HG03354 (cell line): Measurements from ENCODE around the gene PPARD.

Source experiments
- ATAC-seq: cut with Tn5 transposase; IDR thresholded peaks from one replicate; pipeline ENCODE4 v1.9.1; 2021; ENCODE audit warnings: mild to moderate bottlenecking; ENCODE audit not compliant: unreplicated experiment, poor library complexity, severe bottlenecking

The PPARD gene

GRCh38 chr6:35351422-35351821 is 9.1 kb downstream of the PPARD start:
- no peak for ATAC-seq

- no peak for ATAC-seq
Observed at GRCh38 chr6:35352735-35353134, 10.4 kb downstream of the PPARD start.

DNA sequence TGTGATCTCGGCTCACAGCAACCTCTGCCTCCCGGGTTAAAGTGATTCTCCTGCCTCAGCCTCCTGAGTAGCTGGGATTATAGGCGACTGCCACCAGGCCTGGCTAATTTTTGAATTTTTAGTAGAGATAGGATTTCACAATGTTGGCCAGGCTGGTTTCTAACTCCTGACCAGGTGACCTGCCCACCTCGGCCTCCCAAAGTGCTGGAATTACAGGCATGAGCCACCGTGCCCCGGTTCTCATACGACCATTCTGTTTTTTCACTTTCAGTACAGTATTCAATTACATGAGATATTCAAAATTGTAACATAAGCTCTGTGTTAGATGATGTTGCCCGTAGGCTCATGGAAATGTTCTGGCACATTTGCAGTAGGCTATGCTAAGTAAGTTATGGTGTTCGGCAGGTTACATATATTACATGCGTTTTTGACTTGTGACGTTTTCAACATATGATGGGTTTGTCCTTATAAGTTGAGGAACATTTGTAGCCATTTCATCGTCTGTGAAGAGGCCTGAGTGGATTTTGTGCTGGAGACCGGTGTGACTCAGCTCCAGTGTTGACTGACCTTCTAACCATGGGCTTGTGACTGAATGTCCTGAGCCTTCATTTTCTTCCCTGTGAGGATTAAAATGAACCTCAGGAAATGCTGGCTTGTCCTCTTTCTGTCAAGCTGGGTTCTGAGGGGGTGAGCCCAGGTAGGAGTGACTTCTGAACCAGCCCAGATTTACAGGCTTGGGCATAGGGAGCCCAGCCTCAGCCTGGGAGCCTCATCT is 12.2 kb downstream of the PPARD start:
- ATAC-seq: no peak

GRCh38 chr6:35356391-35356790 is 14.0 kb downstream of the PPARD start:
- no peak for ATAC-seq

- ATAC-seq: no peak
Observed at GRCh38 chr6:35357677-35358076, 15.3 kb downstream of the PPARD start.

GRCh38 chr6:35358086-35358485 is 15.7 kb downstream of the PPARD start:
- ATAC-seq: no peak

DNA sequence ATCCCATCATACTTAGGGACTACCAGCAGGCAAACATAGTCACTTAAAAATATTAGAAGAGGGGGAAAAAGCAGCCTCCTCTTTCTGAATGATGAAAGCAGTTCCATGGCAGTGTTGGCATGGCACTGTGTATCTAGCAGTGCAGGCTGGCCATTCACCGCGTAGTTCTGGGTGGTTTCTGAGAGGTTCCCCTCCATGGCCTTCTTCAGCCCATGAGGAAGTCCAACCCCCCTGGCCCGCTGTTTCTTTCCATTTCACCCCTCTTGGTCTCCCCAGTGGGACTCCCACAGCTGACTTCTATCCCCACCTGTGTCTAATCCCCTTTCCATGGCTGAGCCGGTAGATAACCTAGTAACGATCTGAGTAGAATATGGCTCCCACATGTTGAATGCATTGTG is 17.0 kb downstream of the PPARD start:
- ATAC-seq: no peak

- no peak for ATAC-seq
Observed at GRCh38 chr6:35359744-35360348, 17.5 kb downstream of the PPARD start.

DNA sequence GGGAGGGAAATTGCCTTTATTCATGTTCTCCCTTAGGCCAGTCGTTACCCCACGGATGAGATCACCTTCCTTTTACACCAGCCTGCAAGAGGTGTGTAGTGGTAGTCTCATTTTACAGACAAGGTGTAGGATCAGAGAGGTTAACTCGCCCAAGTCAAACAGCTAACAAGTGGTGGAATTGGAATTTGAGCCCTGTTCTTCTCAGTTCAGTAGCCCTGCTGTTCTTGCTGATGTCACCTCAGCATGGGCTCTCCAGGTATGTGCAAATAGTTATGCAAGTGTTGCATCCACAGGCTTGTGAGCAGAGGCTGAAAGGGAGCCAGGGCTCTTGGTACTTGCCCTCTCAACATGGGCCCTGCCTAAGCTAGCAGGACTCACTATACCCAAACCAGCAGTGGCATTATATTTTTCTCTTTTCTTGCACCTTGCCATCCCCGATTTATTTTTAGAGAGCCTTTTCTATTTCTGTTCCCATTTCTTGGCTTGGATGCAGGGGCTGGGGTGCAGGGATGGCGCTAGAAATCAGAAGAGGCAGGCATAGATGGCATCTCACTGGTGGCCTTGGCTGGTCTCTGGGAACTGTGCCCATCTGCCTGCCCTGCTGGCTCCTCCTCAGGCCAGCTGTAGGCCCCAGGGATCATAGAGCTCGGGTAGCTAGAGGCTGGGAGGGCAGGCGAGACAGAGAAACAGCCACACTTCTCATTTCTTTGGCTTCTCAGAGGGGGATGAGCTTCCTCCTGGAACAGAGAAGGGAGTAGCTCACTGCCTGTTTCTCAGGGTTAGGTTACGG is 18.2 kb downstream of the PPARD start:
- no peak for ATAC-seq

GRCh38 chr6:35362200-35362599 is 19.8 kb downstream of the PPARD start:
- ATAC-seq: no peak

- no peak for ATAC-seq
Observed at GRCh38 chr6:35363293-35363750, 21.0 kb downstream of the PPARD start.

DNA sequence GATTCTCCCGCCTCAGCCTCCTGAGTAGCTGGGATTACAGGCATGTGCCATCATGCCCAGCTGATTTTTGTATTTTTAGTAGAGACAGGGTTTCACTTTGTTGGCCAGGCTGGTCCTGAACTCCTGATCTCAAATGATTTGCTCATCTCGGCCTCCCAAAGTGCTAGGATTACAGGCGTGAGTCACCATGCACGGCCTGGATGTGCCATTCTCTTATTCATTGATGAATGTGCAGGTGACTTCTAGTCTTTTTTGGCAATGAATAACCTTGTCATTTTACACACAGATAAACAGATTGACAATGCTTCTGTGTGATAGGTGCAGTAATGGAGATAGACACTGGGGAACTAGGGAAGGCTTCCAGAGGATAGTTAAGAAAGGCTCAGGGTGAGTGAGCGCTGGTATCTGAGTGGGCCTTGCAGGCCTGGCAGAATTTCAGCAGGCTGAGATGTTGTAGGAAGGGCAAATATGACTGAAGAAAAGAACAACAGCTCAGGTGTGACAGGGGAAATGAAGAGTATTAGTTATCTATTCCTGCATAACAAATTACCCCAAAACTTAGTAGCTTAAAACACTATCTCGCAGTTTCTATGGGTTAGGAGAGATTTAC is 23.3 kb downstream of the PPARD start:
- ATAC-seq: no peak

DNA sequence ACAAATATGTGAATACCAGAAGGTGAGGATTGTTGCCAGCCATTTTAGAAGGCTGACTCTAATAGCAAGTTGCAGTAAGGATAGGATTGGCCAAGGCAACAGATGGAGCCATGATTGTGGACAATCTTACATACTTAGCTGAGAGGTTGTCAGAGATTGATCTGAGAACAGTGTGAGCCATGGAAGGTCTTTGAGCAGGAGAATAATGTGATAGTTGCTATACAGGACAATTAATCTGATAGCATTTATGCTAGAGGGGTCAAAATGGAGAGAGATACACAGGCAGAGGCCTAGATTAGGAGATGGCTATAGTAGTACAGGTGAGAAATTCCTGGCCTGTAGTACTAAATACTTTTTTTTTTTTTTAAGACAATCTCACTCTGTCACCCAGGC is 23.8 kb downstream of the PPARD start:
- ATAC-seq: no peak

DNA sequence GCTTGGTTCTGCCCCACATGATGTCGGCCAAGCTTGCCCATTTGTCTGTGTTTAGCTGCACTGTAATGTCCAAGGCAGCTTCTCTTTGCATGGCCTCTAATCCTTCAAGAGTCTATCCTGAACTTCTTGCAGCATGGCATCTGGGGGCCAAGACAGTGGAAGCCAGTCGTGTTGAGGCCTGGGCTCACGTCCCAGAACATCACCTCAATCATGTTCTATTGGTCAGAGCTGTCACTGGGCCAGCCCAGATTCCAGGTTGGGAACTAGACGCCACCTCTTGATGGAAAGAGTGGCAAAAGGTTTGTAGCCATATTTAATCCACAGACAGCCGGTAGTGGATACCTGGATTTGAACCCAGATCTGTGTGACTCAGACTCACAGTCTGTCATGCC is 25.3 kb downstream of the PPARD start:
- no peak for ATAC-seq

GRCh38 chr6:35368038-35368887 is 25.9 kb downstream of the PPARD start:
- ATAC-seq: no peak

DNA sequence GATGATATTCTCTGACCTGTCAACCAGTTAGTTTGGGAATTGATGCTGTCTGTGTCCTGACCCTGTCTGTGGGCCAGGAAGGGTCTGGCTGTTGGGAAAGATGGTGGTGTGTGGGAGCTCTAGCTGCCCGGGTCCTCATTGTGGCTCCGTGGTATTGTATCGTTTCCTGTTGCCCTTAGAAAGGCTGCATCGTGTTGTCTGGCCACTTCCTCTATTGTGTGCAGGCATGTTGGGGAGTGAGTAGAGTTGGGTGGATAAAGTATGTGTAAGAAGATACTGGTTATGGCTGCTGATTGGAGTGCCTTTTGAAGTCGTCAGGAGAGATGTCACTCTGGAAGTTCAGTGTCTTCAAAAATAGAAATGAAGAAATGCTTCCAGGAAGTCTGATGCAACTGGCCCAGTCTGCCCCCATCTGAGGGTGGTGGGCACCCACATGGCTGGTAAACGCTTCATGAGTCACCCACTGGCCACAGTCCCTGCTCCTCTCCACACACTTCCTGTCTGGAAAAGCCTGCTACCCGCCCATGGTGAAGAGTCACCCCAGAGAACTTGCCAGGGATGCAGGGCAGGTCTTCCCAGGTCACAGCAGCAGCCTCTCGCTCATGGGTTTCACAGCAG is 27.9 kb downstream of the PPARD start:
- ATAC-seq: peak; percentile 76

- ATAC-seq: no peak
Observed at GRCh38 chr6:35370785-35371493, 28.6 kb downstream of the PPARD start.

DNA sequence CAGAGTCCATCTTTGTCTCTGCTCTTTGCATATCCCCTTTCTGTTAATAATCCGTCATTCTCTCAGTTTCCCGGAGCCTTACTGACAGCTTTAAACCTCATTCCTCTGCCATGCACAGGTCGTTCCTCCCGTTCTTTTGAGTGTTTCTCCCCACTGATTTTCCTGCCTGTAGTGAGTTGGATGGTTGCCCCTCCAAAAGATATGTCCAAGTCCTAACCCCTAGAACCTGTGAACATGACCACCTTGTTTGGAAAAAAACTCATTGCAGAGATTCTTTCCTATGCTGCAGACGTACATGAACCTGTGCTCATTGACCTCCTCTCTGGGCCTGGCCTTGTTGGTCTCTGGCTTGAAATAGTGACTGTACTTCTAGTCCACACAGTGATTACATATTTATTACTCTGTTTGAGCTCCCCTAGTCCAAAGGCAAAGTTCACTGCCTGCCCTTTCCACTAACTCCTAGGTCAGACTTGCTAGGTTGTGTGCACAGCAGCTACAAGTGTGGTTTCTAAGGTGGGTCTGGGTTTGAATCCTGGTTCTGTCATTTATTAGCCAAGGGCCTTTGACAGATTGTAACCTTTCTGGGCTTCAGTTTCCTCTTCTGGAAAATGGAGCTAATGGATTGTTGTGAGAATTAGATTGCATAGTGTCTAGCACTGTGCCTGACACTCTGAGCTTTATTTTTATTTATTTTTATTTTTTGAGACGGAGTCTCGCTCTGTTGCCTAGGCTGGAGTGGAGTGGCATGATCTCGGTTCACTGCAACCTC is 29.3 kb downstream of the PPARD start:
- ATAC-seq: no peak
